ENCODE data around the gene ARHGAP45. TPM values are rescaled to one million over a fixed set of nuclear protein-coding genes. Genes with fewer than 3 reads are reported as not detected.

The ARHGAP45 gene
- total RNA-seq, 2 donors from 2014 or later = 13.2 to 23.4 TPM

- H3K4me3 ChIP-seq = no peak overlapping the region
- DNase-seq (no peak), ATAC-seq (no peak)
- no peaks in the 10 kb centered on the region for H3K9me3 ChIP-seq
- H3K27me3 ChIP-seq = no peaks in the 10 kb centered on the region
- peaks cover 25% of the 10 kb centered on the region for H3K4me1 ChIP-seq
- WGBS, 2 donors = 93 to 100% methylated on average over 1 to 19 of the region's 27 CpGs
- TF ChIP-seq POLR2A (IDR thresholded peaks at IDR 0.05) (no peak), CTCF (IDR thresholded peaks at IDR 0.05) (no peak)
- H3K27ac ChIP-seq = no peak overlapping the region
- peaks cover 2 to 11% of the 10 kb centered on the region in 2 donors for H3K36me3 ChIP-seq (replicated peaks in 1 of 2; ENCODE audit: insufficient read depth in 1 of 2, low read depth in 2 of 2)
- intact Hi-C loops (cut with DNase I) = no loop called here
These were observed 24.7 kb downstream of the ARHGAP45 start for GRCh38 chr19:1091544-1092175.

GRCh38 chr19:1093330-1093729 is 26.4 kb downstream of the ARHGAP45 start:
- H3K4me1 ChIP-seq = peaks cover 25% of the 10 kb centered on the region

GRCh38 chr19:1093811-1094553 is 27.0 kb downstream of the ARHGAP45 start:
- H3K36me3 ChIP-seq (replicated peaks in 1 of 2; ENCODE audit: insufficient read depth in 1 of 2, low read depth in 2 of 2) = peaks cover 2 to 11% of the 10 kb centered on the region in 2 donors
- no peaks in the 10 kb centered on the region for H3K27me3 ChIP-seq
- WGBS, 2 donors = 0 to 59% methylated on average over 2 to 32 of the region's 32 CpGs
- no peak for TF ChIP-seq POLR2A (IDR thresholded peaks at IDR 0.05)
- no peak for ATAC-seq
- peaks cover 25% of the 10 kb centered on the region for H3K4me1 ChIP-seq
- H3K4me3 ChIP-seq = peak overlapping the region in 1 of 2 donors; percentile 87
- H3K9me3 ChIP-seq = no peaks in the 10 kb centered on the region
- intact Hi-C loops (cut with DNase I) = no loop called here
- DNase-seq = peak in 1 of 4 donors; percentile 5
- no peak overlapping the region for H3K27ac ChIP-seq

More at GRCh38 chr19:1093330-1093729, 26.4 kb downstream of the ARHGAP45 start:
- H3K27ac ChIP-seq = no peak overlapping the region
- ATAC-seq = no peak
- intact Hi-C loops (cut with DNase I) = no loop called here
- DNase-seq = no peak
- TF ChIP-seq CTCF (IDR thresholded peaks at IDR 0.05) = no peak
- no peak for TF ChIP-seq POLR2A (IDR thresholded peaks at IDR 0.05)
- H3K36me3 ChIP-seq (replicated peaks in 1 of 2; ENCODE audit: insufficient read depth in 1 of 2, low read depth in 2 of 2) = peaks cover 2 to 11% of the 10 kb centered on the region in 2 donors
- no peak overlapping the region for H3K4me3 ChIP-seq
- H3K27me3 ChIP-seq = no peaks in the 10 kb centered on the region
- no peaks in the 10 kb centered on the region for H3K9me3 ChIP-seq
- 82 to 88% methylated on average over 15 of the region's 15 CpGs for WGBS, 2 donors

GRCh38 chr19:1094655-1094977 is 27.6 kb downstream of the ARHGAP45 start:
- H3K4me3 ChIP-seq = peak overlapping the region; percentile 74 to 87
- 0 to 2% methylated on average over 5 to 19 of the region's 19 CpGs for WGBS, 2 donors
- intact Hi-C loops (cut with DNase I) = no loop called here
- no peak for TF ChIP-seq CTCF (IDR thresholded peaks at IDR 0.05)
- TF ChIP-seq POLR2A (IDR thresholded peaks at IDR 0.05) = no peak
- ATAC-seq (no peak), DNase-seq (no peak)
- peaks cover 25% of the 10 kb centered on the region for H3K4me1 ChIP-seq
- H3K27ac ChIP-seq = peak overlapping the region in 3 of 4 donors; percentile 41 to 60 (median 58)
- H3K9me3 ChIP-seq = no peaks in the 10 kb centered on the region
- no peaks in the 10 kb centered on the region for H3K27me3 ChIP-seq
- H3K36me3 ChIP-seq (replicated peaks in 1 of 2; ENCODE audit: insufficient read depth in 1 of 2, low read depth in 2 of 2) = peaks cover 2 to 11% of the 10 kb centered on the region in 2 donors

GRCh38 chr19:1094978-1095701 is 28.2 kb downstream of the ARHGAP45 start, which contains the start of gene POLR2E:
TSS of gene POLR2E (minus strand) at chr19:1095375. CDS start at chr19:1095315, 60 bp downstream.
- TF ChIP-seq CTCF (IDR thresholded peaks at IDR 0.05) = no peak
- TF ChIP-seq POLR2A (IDR thresholded peaks at IDR 0.05) = peak in 2 of 3 donors; percentile 73 to 87
- ATAC-seq (peak; percentile 99), DNase-seq (peak; percentile 99 to 100 (median 100))
- Histone ChIP-seq H3K9me3 (no peaks in the 10 kb centered on the region), H3K4me1 (peaks cover 25% of the 10 kb centered on the region), H3K27me3 (no peaks in the 10 kb centered on the region), H3K27ac (peak within 1 kb of the TSS; percentile 22 to 60 (median 50)), H3K36me3 (replicated peaks in 1 of 2; ENCODE audit: insufficient read depth in 1 of 2, low read depth in 2 of 2) (peaks cover 0 to 11% of the 10 kb centered on the region in 2 donors), H3K4me3 (peak within 1 kb of the TSS; percentile 74 to 87)
- 0% methylated on average over 2 to 59 of the region's 81 CpGs for WGBS, 2 donors
- intact Hi-C loops (cut with DNase I) = no loop called here

All from body of pancreas (tissue), 4 donors.